G401 (cell line): ENCODE data around the gene ODAPH. TPM values are rescaled to one million over a fixed set of nuclear protein-coding genes. Genes with fewer than 3 reads are reported as not detected.
"Not testable (repeated sequence)": the region's sequence is repeated elsewhere in the genome, so short reads cannot be mapped to it uniquely, and the experiment has no call there.

Experiments
- DNase-seq: peaks from one replicate; pipeline ENCODE4 v3.0.0-alpha.2; 2015; ENCODE audit warnings: low spot score
- in situ Hi-C: cut with HindIII; loops from 2 replicates; pipeline ENCODE4 v1.10.0; 2016; ENCODE audit warnings: low sequenced_read_pairs, mixed read lengths
- total RNA-seq: library from RNA; depleted of rRNA; stranded (reverse); fragments of >200 nt; shearing (Covaris generic); gene quantifications from 2 replicates; pipeline ENCODE4 v1.2.3, GENCODE V29; 2014

The ODAPH gene
- total RNA-seq, 1 experiment from 2014 or later = not detected

- no peak for DNase-seq
- in situ Hi-C loops = no loop called here
These were observed 13.0 kb upstream of the ODAPH start for GRCh38 chr4:75542824-75543223.

- DNase-seq, in situ Hi-C loops: not testable (repeated sequence)
These were observed 11.6 kb upstream of the ODAPH start for GRCh38 chr4:75544220-75544619.

- in situ Hi-C loops = no loop called here
These were observed 11.0 kb upstream of the ODAPH start for GRCh38 chr4:75544870-75545269.

GRCh38 chr4:75545526-75545925 is 10.3 kb upstream of the ODAPH start:
- in situ Hi-C loops = no loop called here
- DNase-seq = no peak

More at GRCh38 chr4:75544870-75545269, 11.0 kb upstream of the ODAPH start:
- DNase-seq = no peak

GRCh38 chr4:75547647-75548387 is 8.0 kb upstream of the ODAPH start:
- no peak for DNase-seq
- in situ Hi-C loops = no loop called here

- DNase-seq = no peak
- in situ Hi-C loops = no loop called here
These were observed 6.8 kb upstream of the ODAPH start for GRCh38 chr4:75549019-75549418.

GRCh38 chr4:75552452-75552851 is 3.4 kb upstream of the ODAPH start:
- DNase-seq = no peak
- in situ Hi-C loops = no loop called here

- DNase-seq = no peak
- in situ Hi-C loops = no loop called here
These were observed 1.8 kb downstream of the ODAPH start for GRCh38 chr4:75557696-75558095.

GRCh38 chr4:75561789-75562188 is 5.9 kb downstream of the ODAPH start:
- no peak for DNase-seq
- in situ Hi-C loops = no loop called here

- in situ Hi-C loops = no loop called here
- DNase-seq = no peak
These were observed 8.2 kb downstream of the ODAPH start for GRCh38 chr4:75564023-75564422.

- in situ Hi-C loops = no loop called here
These were observed 9.6 kb downstream of the ODAPH start for GRCh38 chr4:75565481-75565880.

GRCh38 chr4:75566911-75567310 is 11.0 kb downstream of the ODAPH start:
- in situ Hi-C loops = no loop called here
- no peak for DNase-seq

More at GRCh38 chr4:75565481-75565880, 9.6 kb downstream of the ODAPH start:
- no peak for DNase-seq

GRCh38 chr4:75567725-75568124 is 11.9 kb downstream of the ODAPH start:
- DNase-seq = no peak
- in situ Hi-C loops = no loop called here

GRCh38 chr4:75584067-75584466 is 28.2 kb downstream of the ODAPH start:
- DNase-seq = peak; percentile 1
- in situ Hi-C loops = no loop called here

- in situ Hi-C loops = no loop called here
These were observed 37.5 kb downstream of the ODAPH start for GRCh38 chr4:75593393-75593792.

GRCh38 chr4:75596061-75596460 is 40.2 kb downstream of the ODAPH start:
- DNase-seq = no peak
- in situ Hi-C loops = no loop called here

More at GRCh38 chr4:75593393-75593792, 37.5 kb downstream of the ODAPH start:
- no peak for DNase-seq

GRCh38 chr4:75598390-75598789 is 42.5 kb downstream of the ODAPH start:
- in situ Hi-C loops = no loop called here

GRCh38 chr4:75599647-75600046 is 43.8 kb downstream of the ODAPH start:
- in situ Hi-C loops = no loop called here
- no peak for DNase-seq

More at GRCh38 chr4:75598390-75598789, 42.5 kb downstream of the ODAPH start:
- no peak for DNase-seq

GRCh38 chr4:75605928-75606327 is 50.1 kb downstream of the ODAPH start:
- no peak for DNase-seq
- in situ Hi-C loops = no loop called here

- no peak for DNase-seq
- in situ Hi-C loops = no loop called here
These were observed 56.4 kb downstream of the ODAPH start for GRCh38 chr4:75612306-75612705.
